ENCODE results near the gene PHF21B.

GRCh38 chr22:44898236-44898635 lies 111.6 kb downstream of the PHF21B start:
- TF ChIP-seq CTCF (IDR thresholded peaks at IDR 0.05): no peak
- TF ChIP-seq POLR2A (IDR thresholded peaks at IDR 0.05): no peak
